GM12874 (cell line): ENCODE measurements around the gene PRPSAP2.

Experiments
- CTCF ChIP-seq: IDR thresholded peaks from 2 replicates; pipeline ENCODE4 v1.5.1; 2011; ENCODE audit warnings: low read depth, mild to moderate bottlenecking, control low read depth, low read length, moderate library complexity; ENCODE audit not compliant: insufficient read depth

The PRPSAP2 gene

DNA sequence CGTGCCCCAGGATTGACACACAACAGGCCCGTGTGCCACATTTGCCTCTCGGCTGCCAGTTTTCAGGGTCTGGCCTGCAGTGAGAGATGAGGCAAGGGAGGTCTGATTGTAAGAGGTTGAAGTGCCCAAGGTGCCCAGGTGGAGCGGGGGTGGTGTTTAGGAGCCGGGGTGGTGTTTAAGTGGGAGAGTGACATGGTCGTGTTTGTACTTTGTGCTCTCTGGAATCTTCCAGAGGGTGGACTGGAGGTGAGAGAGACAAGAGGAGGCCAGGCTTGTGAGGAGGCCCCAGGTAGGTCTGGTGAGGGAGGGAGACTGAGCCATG, 104.5 kb downstream of the PRPSAP2 start:
- no peak for TF ChIP-seq CTCF

DNA sequence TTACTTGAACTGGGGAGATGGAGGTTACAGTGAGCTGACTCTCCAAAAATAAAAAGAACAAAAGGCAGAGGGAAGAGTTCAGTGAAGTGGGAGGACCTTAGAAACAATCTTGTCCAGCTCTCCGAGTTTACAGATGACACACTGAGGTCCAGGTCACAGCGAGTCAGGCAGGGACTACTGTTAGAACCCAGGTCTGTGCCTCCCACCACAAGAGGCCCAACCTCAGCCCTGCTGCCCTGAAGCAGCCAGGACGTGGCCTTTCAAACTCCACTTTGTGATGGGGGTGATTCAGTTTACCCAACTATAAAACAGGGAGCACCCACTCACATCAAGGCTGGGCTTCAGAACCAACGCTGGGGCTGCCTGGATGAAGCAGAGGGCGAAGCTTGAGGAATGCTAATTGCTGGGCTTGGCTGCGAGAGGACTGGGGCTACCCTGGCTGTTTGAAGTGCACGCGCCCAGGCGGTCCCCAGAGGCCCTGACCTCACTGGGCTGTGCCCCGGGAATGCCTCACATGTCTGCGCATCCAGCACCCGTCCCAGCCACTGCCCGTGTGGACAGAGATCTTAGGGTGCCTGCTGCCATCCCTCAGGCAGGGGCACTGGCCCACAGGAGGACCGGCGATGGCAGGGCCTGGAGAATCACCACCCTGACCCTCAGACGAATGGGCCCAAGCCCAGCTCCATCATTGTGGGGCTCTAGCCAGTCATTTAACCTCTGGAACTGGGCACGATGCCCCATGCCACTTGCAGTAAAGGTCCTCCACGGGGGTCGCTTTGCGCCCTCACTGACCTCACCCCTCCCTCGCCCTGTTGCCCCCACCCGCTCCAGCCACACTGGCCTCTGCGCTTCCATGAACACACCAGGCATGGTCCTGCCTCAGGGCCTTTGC, 105.4 kb downstream of the PRPSAP2 start:
- no peak for TF ChIP-seq CTCF

- TF ChIP-seq CTCF, result no peak
Observed at GRCh38 chr17:18964018-18964351, 106.1 kb downstream of the PRPSAP2 start.

DNA sequence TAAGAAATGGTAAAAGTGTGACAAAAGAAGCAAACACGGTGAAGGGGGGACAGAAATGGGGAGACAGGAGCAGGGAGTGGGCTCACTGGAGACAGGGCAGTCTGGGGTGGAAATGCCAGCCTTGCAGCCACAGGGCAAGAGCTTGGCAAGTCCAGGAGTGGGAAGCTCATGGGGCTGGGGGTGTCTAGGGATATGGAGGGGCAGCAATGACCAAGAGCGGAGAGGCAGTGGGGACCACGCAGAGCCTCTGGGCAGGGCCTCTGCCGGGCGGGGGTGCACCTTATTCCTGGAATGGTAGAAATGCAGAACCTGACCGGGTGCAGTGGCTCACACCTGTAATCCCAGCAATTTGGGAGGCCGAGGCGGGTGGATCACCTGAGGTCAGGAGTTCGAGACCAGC, 106.6 kb downstream of the PRPSAP2 start:
- TF ChIP-seq CTCF, result no peak

GRCh38 chr17:18965530-18966236, 107.8 kb downstream of the PRPSAP2 start:
- no peak for TF ChIP-seq CTCF

- TF ChIP-seq CTCF, result no peak
Observed at GRCh38 chr17:18966831-18967624, 109.1 kb downstream of the PRPSAP2 start.

- TF ChIP-seq CTCF, result no peak
Observed at GRCh38 chr17:18967916-18968315, 110.0 kb downstream of the PRPSAP2 start.
